Trophoblast cell (in vitro differentiated cells and primary cell): ENCODE data around the gene TENM3.

Experiments
- DNase-seq, 2 donors: peaks; one replicate each; pipeline ENCODE4 v3.0.0-alpha.2; 2016
- H2AFZ ChIP-seq: 2 replicates; pipeline ENCODE4 v1.6.1; 2013; ENCODE audit warnings: low read length, moderate library complexity, mild to moderate bottlenecking; ENCODE audit not compliant: insufficient read depth, poor library complexity
- H2AK5ac ChIP-seq: 2 replicates; pipeline ENCODE4 v1.6.1; 2013; ENCODE audit warnings: mild to moderate bottlenecking, low read length
- H2BK120ac ChIP-seq: 2 replicates; pipeline ENCODE4 v1.6.1; 2013; ENCODE audit warnings: low read length, mild to moderate bottlenecking, moderate library complexity; ENCODE audit not compliant: insufficient read depth, poor library complexity
- H2BK12ac ChIP-seq: 2 replicates; pipeline ENCODE4 v1.6.1; 2013; ENCODE audit warnings: mild to moderate bottlenecking, low read length, moderate library complexity
- H2BK5ac ChIP-seq: 2 replicates; pipeline ENCODE4 v1.6.1; 2013; ENCODE audit warnings: low read length, low read depth, moderate library complexity, mild to moderate bottlenecking; ENCODE audit not compliant: poor library complexity
- H3K14ac ChIP-seq: 2 replicates; pipeline ENCODE4 v1.6.1; 2013; ENCODE audit warnings: mild to moderate bottlenecking, low read length
- H3K18ac ChIP-seq: 2 replicates; pipeline ENCODE4 v1.6.1; 2013; ENCODE audit warnings: mild to moderate bottlenecking, low read length
- H3K23ac ChIP-seq: 2 replicates; pipeline ENCODE4 v1.6.1; 2013; ENCODE audit warnings: low read length
- H3K27ac ChIP-seq: 2 replicates; pipeline ENCODE4 v1.5.1; 2013; ENCODE audit warnings: low read depth, mild to moderate bottlenecking, inconsistent platforms, low read length, moderate library complexity
- H3K27me3 ChIP-seq: 2 replicates; pipeline ENCODE4 v1.6.1; 2013; ENCODE audit warnings: inconsistent platforms, mild to moderate bottlenecking, low read length, moderate library complexity; ENCODE audit not compliant: insufficient read depth
- H3K36me3 ChIP-seq, 2 experiments: 1 replicate in 1 of 2; 2 replicates in 1 of 2; pipeline ENCODE4 v1.6.1; 2013; ENCODE audit warnings: low read length in 2 of 2, mild to moderate bottlenecking in 2 of 2, moderate library complexity in 1 of 2; ENCODE audit not compliant: insufficient read depth in 2 of 2, control insufficient read depth in 1 of 2
- H3K4ac ChIP-seq: 2 replicates; pipeline ENCODE4 v1.6.1; 2013; ENCODE audit warnings: low read depth, mild to moderate bottlenecking, low read length, moderate library complexity
- H3K4me1 ChIP-seq, 2 experiments: 1 replicate in 1 of 2; 2 replicates in 1 of 2; pipeline ENCODE4 v1.6.1; 2013; ENCODE audit warnings: low read length in 2 of 2, mild to moderate bottlenecking in 2 of 2, moderate library complexity in 1 of 2; ENCODE audit not compliant: insufficient read depth in 2 of 2, control insufficient read depth in 1 of 2
- H3K4me2 ChIP-seq: 2 replicates; pipeline ENCODE4 v1.6.1; 2013; ENCODE audit warnings: inconsistent platforms, mild to moderate bottlenecking, low read length, moderate library complexity
- H3K4me3 ChIP-seq: 2 replicates; pipeline ENCODE4 v1.5.1; 2013; ENCODE audit warnings: mild to moderate bottlenecking, low read depth, low read length, inconsistent platforms
- H3K79me1 ChIP-seq: one replicate; pipeline ENCODE4 v1.6.1; 2013; ENCODE audit warnings: low read length
- H3K79me2 ChIP-seq: 2 replicates; pipeline ENCODE4 v1.6.1; 2013; ENCODE audit warnings: low read length, mild to moderate bottlenecking; ENCODE audit not compliant: control insufficient read depth, insufficient read depth, poor library complexity
- H3K9ac ChIP-seq: 2 replicates; pipeline ENCODE4 v1.6.1; 2013; ENCODE audit warnings: mild to moderate bottlenecking, low read length
- H3K9me3 ChIP-seq: 2 replicates; pipeline ENCODE4 v1.6.1; 2013; ENCODE audit warnings: low read depth, mild to moderate bottlenecking, control low read depth, inconsistent platforms, low read length; ENCODE audit not compliant: insufficient read depth
- H4K12ac ChIP-seq: 2 replicates; pipeline ENCODE4 v1.6.1; 2013; ENCODE audit warnings: low read depth, mild to moderate bottlenecking, low read length, moderate library complexity
- H4K8ac ChIP-seq: 2 replicates; pipeline ENCODE4 v1.6.1; 2013; ENCODE audit warnings: low read depth, mild to moderate bottlenecking, low read length, moderate library complexity
- H4K91ac ChIP-seq: one replicate; pipeline ENCODE4 v1.6.1; 2013; ENCODE audit warnings: low read depth, mild to moderate bottlenecking, low read length, moderate library complexity
- WGBS: extraction: QIAGEN DNeasy Blood & Tissue Kit; methylation state at CpG from one replicate; pipeline ENCODE4 v1.1.7; 2013; ENCODE audit warnings: missing lambda C conversion rate; ENCODE audit not compliant: insufficient read length, insufficient coverage; ENCODE audit errors: extremely low coverage; 5-methylcytosine and 5-hydroxymethylcytosine counted together

Gene TENM3

DNA sequence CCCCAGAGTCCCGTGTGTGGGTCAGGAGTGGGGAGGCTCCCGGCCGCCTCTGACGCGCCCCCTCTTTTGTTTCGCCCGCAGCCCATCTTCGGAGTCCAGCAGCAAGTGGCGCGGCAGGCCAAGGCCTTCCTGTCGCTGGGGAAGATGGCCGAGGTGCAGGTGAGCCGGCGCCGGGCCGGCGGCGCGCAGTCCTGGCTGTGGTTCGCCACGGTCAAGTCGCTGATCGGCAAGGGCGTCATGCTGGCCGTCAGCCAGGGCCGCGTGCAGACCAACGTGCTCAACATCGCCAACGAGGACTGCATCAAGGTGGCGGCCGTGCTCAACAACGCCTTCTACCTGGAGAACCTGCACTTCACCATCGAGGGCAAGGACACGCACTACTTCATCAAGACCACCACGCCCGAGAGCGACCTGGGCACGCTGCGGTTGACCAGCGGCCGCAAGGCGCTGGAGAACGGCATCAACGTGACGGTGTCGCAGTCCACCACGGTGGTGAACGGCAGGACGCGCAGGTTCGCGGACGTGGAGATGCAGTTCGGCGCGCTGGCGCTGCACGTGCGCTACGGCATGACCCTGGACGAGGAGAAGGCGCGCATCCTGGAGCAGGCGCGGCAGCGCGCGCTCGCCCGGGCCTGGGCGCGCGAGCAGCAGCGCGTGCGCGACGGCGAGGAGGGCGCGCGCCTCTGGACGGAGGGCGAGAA is 556.5 kb downstream of the TENM3 start:
- Histone ChIP-seq H3K4me1 (no peaks in the 10 kb centered on the region), H3K9me3 (peaks cover 7% of the 10 kb centered on the region), H3K4ac (no peak overlapping the region), H3K79me2 (no peaks in the 10 kb centered on the region), H4K8ac (no peak overlapping the region), H3K27me3 (no peaks in the 10 kb centered on the region), H3K18ac (no peak overlapping the region), H2AK5ac (no peak overlapping the region), H2BK12ac (no peak overlapping the region), H3K9ac (no peak overlapping the region), H3K4me2 (no peak overlapping the region), H3K79me1 (no peaks in the 10 kb centered on the region), H2BK5ac (no peak overlapping the region), H4K12ac (no peak overlapping the region), H3K14ac (no peak overlapping the region), H3K23ac (no peak overlapping the region), H3K27ac (no peak overlapping the region), H4K91ac (no peak overlapping the region), H3K4me3 (peak overlapping the region; percentile 20), H3K36me3 (peaks cover 28 to 38% of the 10 kb centered on the region in 2 experiments), H2BK120ac (no peak overlapping the region), H2AFZ (no peak overlapping the region)
- no peak for DNase-seq
- WGBS = no CpG with 5 or more reads among the region's 85 CpGs

DNA sequence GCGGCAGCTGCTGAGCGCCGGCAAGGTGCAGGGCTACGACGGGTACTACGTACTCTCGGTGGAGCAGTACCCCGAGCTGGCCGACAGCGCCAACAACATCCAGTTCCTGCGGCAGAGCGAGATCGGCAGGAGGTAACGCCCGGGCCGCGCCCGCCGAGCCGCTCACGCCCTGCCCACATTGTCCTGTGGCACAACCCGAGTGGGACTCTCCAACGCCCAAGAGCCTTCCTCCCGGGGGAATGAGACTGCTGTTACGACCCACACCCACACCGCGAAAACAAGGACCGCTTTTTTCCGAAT is 557.0 kb downstream of the TENM3 start:
- H3K27me3 ChIP-seq = no peaks in the 10 kb centered on the region
- no peaks in the 10 kb centered on the region for H3K79me1 ChIP-seq
- H4K8ac ChIP-seq = no peak overlapping the region
- no peak overlapping the region for H4K91ac ChIP-seq
- H3K4me2 ChIP-seq = no peak overlapping the region
- H2AK5ac ChIP-seq = no peak overlapping the region
- no peak overlapping the region for H3K4ac ChIP-seq
- no peak overlapping the region for H3K27ac ChIP-seq
- H3K4me3 ChIP-seq = no peak overlapping the region
- peaks cover 7% of the 10 kb centered on the region for H3K9me3 ChIP-seq
- H2BK120ac ChIP-seq = no peak overlapping the region
- no peak overlapping the region for H3K23ac ChIP-seq
- H2BK12ac ChIP-seq = no peak overlapping the region
- H3K14ac ChIP-seq = no peak overlapping the region
- no peak overlapping the region for H2AFZ ChIP-seq
- no peaks in the 10 kb centered on the region for H3K79me2 ChIP-seq
- no peak overlapping the region for H2BK5ac ChIP-seq
- WGBS = no CpG with 5 or more reads among the region's 29 CpGs
- peaks cover 28 to 38% of the 10 kb centered on the region in 2 experiments for H3K36me3 ChIP-seq
- H3K18ac ChIP-seq = no peak overlapping the region
- no peak for DNase-seq
- no peaks in the 10 kb centered on the region for H3K4me1 ChIP-seq
- H4K12ac ChIP-seq = no peak overlapping the region
- H3K9ac ChIP-seq = no peak overlapping the region

DNA sequence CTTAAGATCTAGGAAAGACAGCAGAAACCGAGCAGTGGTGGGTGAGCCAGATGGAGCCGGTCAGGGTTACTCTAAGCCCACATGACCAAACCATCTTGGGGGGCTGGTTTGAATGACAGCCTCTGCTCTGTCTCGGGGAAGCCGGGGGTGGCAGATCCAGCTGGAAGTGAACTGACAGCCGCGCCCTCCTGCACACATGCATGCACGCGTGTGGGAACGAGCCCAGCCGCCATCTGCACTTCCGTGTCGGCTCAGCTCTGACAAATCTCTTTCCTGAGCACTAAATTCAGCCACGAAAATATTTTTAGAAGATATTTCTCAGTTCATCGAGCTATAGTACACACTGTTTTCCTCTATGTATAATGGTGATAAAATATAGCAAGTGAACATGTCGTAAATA is 558.4 kb downstream of the TENM3 start:
- Histone ChIP-seq H2AFZ (no peak overlapping the region), H4K12ac (no peak overlapping the region), H3K79me2 (no peaks in the 10 kb centered on the region), H4K8ac (no peak overlapping the region), H3K4me1 (peaks cover 0 to 2% of the 10 kb centered on the region in 2 experiments), H3K9ac (no peak overlapping the region), H3K14ac (no peak overlapping the region), H3K23ac (no peak overlapping the region), H3K27me3 (no peaks in the 10 kb centered on the region), H3K4me2 (no peak overlapping the region), H2BK5ac (no peak overlapping the region), H3K4ac (no peak overlapping the region), H3K36me3 (peaks cover 25 to 33% of the 10 kb centered on the region in 2 experiments), H2BK12ac (no peak overlapping the region), H3K4me3 (no peak overlapping the region), H3K27ac (no peak overlapping the region), H3K18ac (no peak overlapping the region), H4K91ac (no peak overlapping the region), H2AK5ac (no peak overlapping the region), H2BK120ac (no peak overlapping the region), H3K79me1 (no peaks in the 10 kb centered on the region), H3K9me3 (peaks cover 7% of the 10 kb centered on the region)
- no peak for DNase-seq
- WGBS = no CpG with 5 or more reads among the region's 15 CpGs

DNA sequence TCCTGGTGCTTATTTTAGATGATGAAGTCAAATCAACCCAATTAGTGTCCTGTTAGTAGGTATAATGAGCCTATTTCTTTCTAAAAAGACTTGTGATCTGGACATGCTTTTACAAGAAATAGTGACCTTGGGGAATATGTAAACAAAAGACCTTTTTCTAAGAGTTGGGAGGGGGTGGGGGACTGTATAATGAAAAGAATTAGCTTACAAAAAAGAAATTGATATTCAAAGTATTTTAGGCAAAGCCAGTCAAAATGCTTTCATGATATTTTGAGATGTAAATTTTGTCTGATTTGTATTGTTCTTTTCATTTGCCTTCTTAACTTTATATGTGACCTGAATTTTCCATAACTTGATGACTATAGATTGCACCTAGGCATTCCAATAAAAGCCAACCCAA is 559.4 kb downstream of the TENM3 start:
- H4K8ac ChIP-seq = no peak overlapping the region
- no peak overlapping the region for H2BK5ac ChIP-seq
- H3K4ac ChIP-seq = no peak overlapping the region
- no peak overlapping the region for H2AK5ac ChIP-seq
- H2AFZ ChIP-seq = no peak overlapping the region
- no peak overlapping the region for H2BK120ac ChIP-seq
- no peaks in the 10 kb centered on the region for H3K79me2 ChIP-seq
- H3K4me2 ChIP-seq = no peak overlapping the region
- H3K36me3 ChIP-seq = peaks cover 25 to 33% of the 10 kb centered on the region in 2 experiments
- H3K4me1 ChIP-seq = peaks cover 0 to 4% of the 10 kb centered on the region in 2 experiments
- H4K91ac ChIP-seq = no peak overlapping the region
- no peaks in the 10 kb centered on the region for H3K79me1 ChIP-seq
- H3K9ac ChIP-seq = no peak overlapping the region
- no peak overlapping the region for H3K27ac ChIP-seq
- H3K23ac ChIP-seq = no peak overlapping the region
- H4K12ac ChIP-seq = no peak overlapping the region
- H3K18ac ChIP-seq = no peak overlapping the region
- DNase-seq = no peak
- H3K9me3 ChIP-seq = peaks cover 7% of the 10 kb centered on the region
- H3K27me3 ChIP-seq = no peaks in the 10 kb centered on the region
- no peak overlapping the region for H2BK12ac ChIP-seq
- no peak overlapping the region for H3K14ac ChIP-seq
- H3K4me3 ChIP-seq = no peak overlapping the region
